AG04450 (cell line): Measurements from ENCODE around the gene IGF2BP3. TPM values are rescaled to one million over a fixed set of nuclear protein-coding genes. Genes with fewer than 3 reads are reported as not detected.

Source experiments
- CTCF ChIA-PET: fragments of 300-600, 350-600 bp; formaldehyde crosslinking; extraction: SDS; loops from one replicate; lab custom pipeline; 2022; ENCODE audit warnings: antibody characterized with exemption, inconsistent platforms; lab: Charles Lee
- POLR2A ChIA-PET: fragments of 350-600 bp; formaldehyde crosslinking; extraction: SDS; loops from one replicate; lab custom pipeline; 2021; ENCODE audit warnings: antibody characterized with exemption, inconsistent platforms; lab: Yijun Ruan, JAX
- DNase-seq: peaks from one replicate; pipeline ENCODE4 v3.0.0-alpha.2; 2011; ENCODE audit warnings: low read depth, low spot score
- H3K27ac ChIP-seq: one replicate; pipeline ENCODE4 v1.5.1; 2012; ENCODE audit warnings: low read depth, low read length, control low read depth
- H3K27me3 ChIP-seq: one replicate; pipeline ENCODE4 v1.6.0; 2012; ENCODE audit warnings: low read length; ENCODE audit not compliant: control insufficient read depth, insufficient read depth
- H3K4me3 ChIP-seq: 2 replicates; pipeline ENCODE4 v1.5.1; 2011; ENCODE audit warnings: mild to moderate bottlenecking, low read depth, low read length, control low read depth
- H3K9me3 ChIP-seq: 2 replicates; pipeline ENCODE4 v1.5.1; 2012; ENCODE audit warnings: low read length; ENCODE audit not compliant: control insufficient read depth, insufficient read depth
- polyA plus RNA-seq: library from polyadenylated mRNA; depleted of rRNA; stranded (reverse); fragments of >200 nt; gene quantifications from 2 replicates; pipeline ENCODE4 v1.2.3, GENCODE V29; 2011
- TF ChIP-seq, protein P1 (sequence below): IDR thresholded peaks from 2 replicates; pipeline ENCODE4 v1.5.1; 2011; ENCODE audit warnings: low read depth, low read length, control low read depth, inconsistent platforms

IGF2BP3 gene
- polyA plus RNA-seq, 1 experiment = 98.2 TPM

DNA sequence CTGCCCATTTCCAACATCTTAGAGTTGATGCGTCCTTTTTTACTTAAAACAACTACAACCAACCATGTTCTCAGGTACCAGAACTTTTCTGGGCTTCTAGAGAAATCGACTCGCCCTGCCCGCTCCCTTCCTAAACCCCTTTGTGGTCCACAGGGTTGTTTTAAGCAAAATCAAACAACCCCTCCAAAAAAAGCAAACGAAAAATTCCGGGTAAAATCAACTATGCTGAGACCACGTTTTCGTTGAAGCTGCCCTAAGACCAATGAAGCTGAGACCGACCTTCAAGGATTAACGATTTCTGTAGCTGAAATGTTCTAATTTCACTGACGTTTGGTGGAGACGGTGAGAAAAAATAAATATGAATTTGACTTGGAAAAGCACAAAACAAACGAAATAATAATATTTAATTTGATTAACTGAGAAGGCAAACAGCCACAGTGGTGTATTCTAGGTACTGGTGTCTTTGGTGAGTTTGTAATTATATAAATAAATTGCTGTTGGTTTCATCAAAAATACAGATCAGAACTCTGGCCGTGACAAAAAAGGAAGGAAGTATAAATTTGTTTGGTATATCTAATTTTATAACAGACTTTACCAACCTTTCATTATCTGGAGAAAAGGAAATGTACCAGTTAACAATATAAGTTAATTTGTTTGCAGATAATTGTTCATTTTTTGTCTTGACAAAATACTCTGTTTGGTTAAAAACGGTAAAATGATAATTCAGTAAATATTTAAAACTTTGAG is 4.7 kb upstream of the IGF2BP3 start:
- ChIA-PET CTCF (no interaction called here), POLR2A (no interaction called here)
- Histone ChIP-seq H3K27me3 (no peaks in the 10 kb centered on the region), H3K27ac (peak overlapping the region; percentile 22), H3K9me3 (no peaks in the 10 kb centered on the region), H3K4me3 (peak overlapping the region; percentile 82)
- TF ChIP-seq, protein P1, sequence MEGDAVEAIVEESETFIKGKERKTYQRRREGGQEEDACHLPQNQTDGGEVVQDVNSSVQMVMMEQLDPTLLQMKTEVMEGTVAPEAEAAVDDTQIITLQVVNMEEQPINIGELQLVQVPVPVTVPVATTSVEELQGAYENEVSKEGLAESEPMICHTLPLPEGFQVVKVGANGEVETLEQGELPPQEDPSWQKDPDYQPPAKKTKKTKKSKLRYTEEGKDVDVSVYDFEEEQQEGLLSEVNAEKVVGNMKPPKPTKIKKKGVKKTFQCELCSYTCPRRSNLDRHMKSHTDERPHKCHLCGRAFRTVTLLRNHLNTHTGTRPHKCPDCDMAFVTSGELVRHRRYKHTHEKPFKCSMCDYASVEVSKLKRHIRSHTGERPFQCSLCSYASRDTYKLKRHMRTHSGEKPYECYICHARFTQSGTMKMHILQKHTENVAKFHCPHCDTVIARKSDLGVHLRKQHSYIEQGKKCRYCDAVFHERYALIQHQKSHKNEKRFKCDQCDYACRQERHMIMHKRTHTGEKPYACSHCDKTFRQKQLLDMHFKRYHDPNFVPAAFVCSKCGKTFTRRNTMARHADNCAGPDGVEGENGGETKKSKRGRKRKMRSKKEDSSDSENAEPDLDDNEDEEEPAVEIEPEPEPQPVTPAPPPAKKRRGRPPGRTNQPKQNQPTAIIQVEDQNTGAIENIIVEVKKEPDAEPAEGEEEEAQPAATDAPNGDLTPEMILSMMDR = no peak
- DNase-seq = no peak

DNA sequence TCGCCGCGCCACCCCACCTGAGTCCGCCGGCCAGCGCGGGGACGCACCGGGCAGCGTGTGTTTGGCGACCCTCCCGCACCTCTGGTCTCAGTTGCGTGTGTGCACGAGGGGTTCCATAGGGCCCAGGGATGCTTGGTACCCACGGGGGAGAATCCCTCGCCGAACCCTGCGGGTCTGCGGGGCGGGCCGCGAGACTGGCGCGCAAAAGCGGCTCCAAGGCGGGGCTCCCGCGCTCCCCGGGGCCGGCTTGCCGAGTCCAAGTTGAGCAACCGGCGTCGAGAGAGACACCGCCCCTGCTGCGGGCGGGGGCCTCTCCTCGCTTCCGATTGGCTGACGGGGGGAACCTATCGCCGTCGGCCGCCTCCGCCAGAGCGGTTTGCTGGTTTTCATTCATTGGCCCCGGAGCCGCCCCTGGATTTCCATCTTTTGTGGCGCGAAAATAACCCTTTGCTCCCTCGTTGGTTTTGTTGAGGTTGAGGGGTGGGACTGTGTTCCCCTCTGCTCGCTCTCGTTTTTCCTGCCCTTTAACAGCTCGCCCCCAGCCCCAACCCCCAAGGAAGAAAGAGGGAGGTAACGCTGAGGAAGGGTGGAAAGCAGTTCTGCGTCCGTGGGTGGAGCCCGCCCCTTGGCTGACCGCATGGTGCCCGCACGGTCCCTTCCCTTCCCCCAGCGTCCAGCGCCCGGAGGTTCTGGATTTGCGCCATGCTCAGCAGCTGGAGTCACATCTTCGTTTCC is 4.0 kb upstream of the IGF2BP3 start:
- Histone ChIP-seq H3K9me3 (no peaks in the 10 kb centered on the region), H3K27me3 (no peaks in the 10 kb centered on the region), H3K27ac (no peak overlapping the region), H3K4me3 (peak overlapping the region; percentile 84)
- TF ChIP-seq, protein P1 = no peak
- peak; percentile 89 for DNase-seq
- POLR2A ChIA-PET = no interaction called here
- CTCF ChIA-PET = interaction anchor here (2.3 kb wide), 1 partner anchor 201 kb away, joined by 13 read pairs; no protein-coding TSS in a partner anchor

DNA sequence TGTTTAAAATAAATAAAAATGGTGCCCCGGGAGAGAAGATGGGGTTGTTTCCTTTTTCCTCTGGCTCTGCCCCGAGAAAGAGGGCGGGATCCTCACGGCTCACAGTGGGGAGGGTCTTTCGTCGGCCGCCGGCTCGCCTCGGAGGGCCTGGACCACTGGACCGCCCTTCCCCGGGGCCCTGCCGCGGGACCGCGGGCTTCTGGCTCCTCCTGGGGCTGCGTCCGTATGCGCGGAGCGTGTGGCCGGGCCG is 3.5 kb upstream of the IGF2BP3 start:
- TF ChIP-seq, protein P1 = no peak
- no peaks in the 10 kb centered on the region for H3K27me3 ChIP-seq
- ChIA-PET CTCF (interaction anchor here (2.3 kb wide), 1 partner anchor 200 kb away, joined by 13 read pairs; no protein-coding TSS in a partner anchor), POLR2A (no interaction called here)
- DNase-seq = no peak
- H3K4me3 ChIP-seq = peak overlapping the region; percentile 84
- H3K9me3 ChIP-seq = no peaks in the 10 kb centered on the region; the same call in 1 of the 2 replicates
- H3K27ac ChIP-seq = peak overlapping the region; percentile 63

DNA sequence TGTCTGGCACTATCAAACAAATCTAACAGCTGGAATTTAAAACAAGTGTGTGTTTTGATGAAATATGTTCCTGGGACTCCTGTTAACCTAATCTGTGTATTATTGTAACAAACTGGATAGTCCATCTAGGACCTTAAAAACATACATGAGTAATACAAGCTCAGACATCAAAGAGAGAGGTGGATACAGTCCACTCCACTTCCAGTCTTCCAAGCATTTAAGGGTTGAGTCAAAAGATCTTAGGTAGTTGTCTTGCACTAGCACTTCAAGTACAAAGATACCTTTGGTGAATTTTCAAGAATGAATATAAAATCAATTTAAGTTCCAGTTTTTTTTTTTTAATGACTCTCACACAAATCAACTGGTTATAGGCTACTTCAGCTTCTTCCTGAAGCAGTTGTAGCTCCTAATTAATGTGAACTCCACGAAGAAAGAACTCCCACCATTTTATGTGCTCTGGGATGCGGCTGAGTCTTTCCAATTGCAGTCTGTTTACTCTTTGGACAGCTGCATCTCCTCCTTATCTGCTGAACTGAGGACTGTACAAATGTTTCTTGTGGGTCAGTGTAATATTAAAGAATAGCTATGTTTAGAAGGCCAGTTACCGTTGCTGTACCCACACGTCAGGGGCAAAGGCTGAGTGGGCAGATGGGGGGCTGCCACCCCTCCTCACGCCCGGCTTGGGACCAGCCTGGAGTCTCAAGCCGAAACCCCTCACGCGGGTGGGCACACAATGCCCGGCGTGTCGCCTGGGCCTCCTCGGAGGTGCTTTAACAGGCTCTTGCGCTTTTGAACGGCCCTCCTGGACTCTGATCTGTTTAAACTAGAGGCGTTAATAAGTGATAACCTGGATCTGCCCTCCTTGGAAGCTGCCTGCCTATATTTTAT is 2.9 kb upstream of the IGF2BP3 start:
- CTCF ChIA-PET = interaction anchor here (1.5 to 2.3 kb wide), 3 partner anchors 56 to 211 kb away, joined by 3 to 13 read pairs (median 6); no protein-coding TSS in a partner anchor
- DNase-seq = no peak
- TF ChIP-seq, protein P1 = no peak
- Histone ChIP-seq H3K27ac (peak overlapping the region; percentile 63), H3K4me3 (peak overlapping the region; percentile 84), H3K27me3 (no peaks in the 10 kb centered on the region), H3K9me3 (peaks cover 4% of the 10 kb centered on the region; the same call in 1 of the 2 replicates)
- POLR2A ChIA-PET = interaction anchor here (1.2 kb wide), 1 partner anchor 125 kb away, joined by 3 read pairs; no protein-coding TSS in a partner anchor
